K562 (cell line): ENCODE measurements around the gene NTM. TPM values are rescaled to one million over a fixed set of nuclear protein-coding genes. Genes with fewer than 3 reads are reported as not detected.

ENCODE experiments used
- ATAC-seq: fragments of 200-7000 bp; cut with Tn5 transposase; 3 replicates; pipeline ENCODE4 v1.9.1; 2020; ENCODE audit warnings: moderate library complexity
- BruUV-seq: library from RNA; stranded (reverse); fragments of 400-500 nt; replicated peaks from 2 replicates; lab custom pipeline; 2021; lab: Mats Ljungman, UMichigan
- CTCF ChIA-PET: fragments of 300-600 bp; formaldehyde crosslinking; extraction: SDS; loops from one replicate; lab custom pipeline; 2021; ENCODE audit warnings: low intra/inter-chr PET ratio; lab: Yijun Ruan, JAX
- POLR2A ChIA-PET: fragments of 300-600, 350-650 bp; sonication (Branson Sonifier 250); formaldehyde crosslinking; extraction: SDS; loops from one replicate; lab custom pipeline; 2021; ENCODE audit warnings: antibody characterized with exemption, inconsistent platforms; lab: Yijun Ruan, JAX
- DNase-seq, 4 experiments: peaks; one replicate each; pipeline versions ENCODE4 v3.0.0 to v3.0.0-alpha.2; 2011 to 2018; ENCODE audit warnings: low spot score in 3 of 4, mixed read lengths in 3 of 4; ENCODE audit errors: extremely low read depth in 1 of 4
- FAIRE-seq: peaks from 2 replicates; lab custom pipeline; 2011; peaks lifted over from hg19 to GRCh38; lab: Jason Lieb, UNC
- H2AFZ ChIP-seq: 2 replicates; pipeline ENCODE4 v1.6.0; 2011; ENCODE audit warnings: low read depth, low read length, control low read depth, inconsistent platforms
- H3K27ac ChIP-seq: fragments of 200-600 bp; 3 replicates; pipeline ENCODE4 v1.8.0; 2011; ENCODE audit warnings: low read depth, mild to moderate bottlenecking, control low read depth, inconsistent platforms, low read length, moderate library complexity, mixed read lengths; ENCODE audit errors: extremely low read depth
- H3K27me3 ChIP-seq, 2 experiments: fragments of 300-600 bp in 1 of 2; 2 replicates in 1 of 2; 3 replicates in 1 of 2; pipeline versions ENCODE4 v1.6.0 to v1.8.0; 2011; ENCODE audit warnings: inconsistent platforms in 2 of 2, low read length in 2 of 2, mild to moderate bottlenecking in 1 of 2, mixed read lengths in 1 of 2, moderate library complexity in 1 of 2; ENCODE audit not compliant: control insufficient read depth in 2 of 2, insufficient read depth in 2 of 2
- H3K36me3 ChIP-seq: fragments of 300-600 bp; 3 replicates; pipeline ENCODE4 v1.8.0; 2011; ENCODE audit warnings: mild to moderate bottlenecking, low read length, inconsistent platforms; ENCODE audit not compliant: control insufficient read depth, insufficient read depth
- H3K4me1 ChIP-seq, 2 experiments: fragments of 200-600 bp in 1 of 2; replicated peaks in 1 of 2; 2 replicates in 1 of 2; 3 replicates in 1 of 2; pipeline versions ENCODE4 v1.5.1 to v1.8.0; 2011; ENCODE audit warnings: inconsistent platforms in 2 of 2, low read length in 2 of 2, mild to moderate bottlenecking in 1 of 2, mixed read lengths in 1 of 2, moderate library complexity in 1 of 2; ENCODE audit not compliant: control insufficient read depth in 2 of 2, insufficient read depth in 2 of 2
- H3K4me2 ChIP-seq: 2 replicates; pipeline ENCODE4 v1.6.1; 2011; ENCODE audit warnings: low read length, control low read depth, inconsistent platforms, mixed read lengths; ENCODE audit not compliant: insufficient read depth
- H3K4me3 ChIP-seq: fragments of 200-600 bp; sonication (generic), shearing (Covaris generic); 2 replicates; pipeline ENCODE4 v1.5.1; 2016; ENCODE audit warnings: control low read depth, inconsistent platforms
- H3K79me2 ChIP-seq: fragments of 200-600 bp; 3 replicates; pipeline ENCODE4 v1.8.0; 2011; ENCODE audit warnings: low read length, inconsistent platforms; ENCODE audit not compliant: control insufficient read depth, insufficient read depth
- H3K9ac ChIP-seq, 2 experiments: 2 replicates each; pipeline versions ENCODE4 v1.6.0 to v1.6.1; 2011; ENCODE audit warnings: low read depth in 2 of 2, low read length in 2 of 2, control low read depth in 1 of 2, inconsistent platforms in 1 of 2, mild to moderate bottlenecking in 1 of 2, mixed read lengths in 1 of 2; ENCODE audit not compliant: insufficient read depth in 1 of 2
- H3K9me1 ChIP-seq: one replicate; pipeline ENCODE4 v1.6.0; 2011; ENCODE audit warnings: inconsistent platforms, mild to moderate bottlenecking, low read length, moderate library complexity; ENCODE audit not compliant: control insufficient read depth, insufficient read depth
- H3K9me3 ChIP-seq: replicated peaks from 2 replicates; pipeline ENCODE4 v1.5.1; 2011; ENCODE audit warnings: low read depth, low read length, inconsistent platforms; ENCODE audit not compliant: control insufficient read depth, insufficient read depth
- H4K20me1 ChIP-seq: replicated peaks from 2 replicates; pipeline ENCODE4 v1.6.1; 2011; ENCODE audit warnings: low read length, inconsistent platforms, mixed read lengths; ENCODE audit not compliant: control insufficient read depth, insufficient read depth
- CCAR2 ChIP-seq: fragments of 200-400 bp; formaldehyde crosslinking; IDR thresholded peaks from 2 replicates; pipeline ENCODE4 v1.6.1; 2017; ENCODE audit warnings: mild to moderate bottlenecking, low read depth, low read length
- CREM ChIP-seq: IDR thresholded peaks from 2 replicates; pipeline ENCODE4 v1.6.1; 2014; ENCODE audit warnings: antibody characterized with exemption, low read depth
- DIDO1 ChIP-seq: fragments of 450-650 bp; IDR thresholded peaks from 2 replicates; pipeline ENCODE4 v1.6.1; 2016; ENCODE audit warnings: low read depth, missing biosample characterization, missing genetic modification characterization
- FOXJ2 ChIP-seq: fragments of 200-800 bp; sonication (Bioruptor generic); IDR thresholded peaks from 2 replicates; pipeline ENCODE4 v1.6.1; 2016; ENCODE audit warnings: missing genetic modification characterization, missing compliant biosample characterization
- ILF3 ChIP-seq: fragments of 450-650 bp; IDR thresholded peaks from 2 replicates; pipeline ENCODE4 v1.6.1; 2018; ENCODE audit warnings: antibody characterized with exemption, mild to moderate bottlenecking, moderate library complexity, borderline replicate concordance
- NCOA1 ChIP-seq: fragments of 450-650 bp; IDR thresholded peaks from 2 replicates; pipeline ENCODE4 v1.6.1; 2016; ENCODE audit warnings: low read depth
- NR2C1 ChIP-seq, 2 experiments: fragments of 450-650 bp; IDR thresholded peaks; 2 replicates each; pipeline ENCODE4 v1.6.1; 2017; ENCODE audit warnings: mild to moderate bottlenecking in 2 of 2, antibody characterized with exemption in 1 of 2, inconsistent platforms in 1 of 2, missing compliant biosample characterization in 1 of 2, missing genetic modification characterization in 1 of 2
- PCBP2 ChIP-seq: fragments of 200-400 bp; formaldehyde crosslinking; IDR thresholded peaks from 2 replicates; pipeline ENCODE4 v1.6.1; 2018; ENCODE audit warnings: low read length, low read depth, mild to moderate bottlenecking, moderate library complexity; ENCODE audit not compliant: poor library complexity, severe bottlenecking
- POLR2G ChIP-seq: fragments of 200-400 bp; formaldehyde crosslinking; IDR thresholded peaks from 2 replicates; pipeline ENCODE4 v1.6.1; 2017; ENCODE audit warnings: low read depth, mild to moderate bottlenecking, antibody characterized with exemption, low read length, moderate library complexity
- RBM14 ChIP-seq: fragments of 200-400 bp; formaldehyde crosslinking; IDR thresholded peaks from 2 replicates; pipeline ENCODE4 v1.6.1; 2018; ENCODE audit warnings: low read depth, mild to moderate bottlenecking, low read length, moderate library complexity, borderline replicate concordance; ENCODE audit not compliant: insufficient read depth
- SAFB2 ChIP-seq: fragments of 200-400 bp; formaldehyde crosslinking; IDR thresholded peaks from 2 replicates; pipeline ENCODE4 v1.6.1; 2018; ENCODE audit warnings: borderline replicate concordance, low read length, low read depth, moderate library complexity; ENCODE audit not compliant: severe bottlenecking
- SPI1 ChIP-seq: IDR thresholded peaks from 2 replicates; pipeline ENCODE4 v1.6.1; 2011; ENCODE audit warnings: low read depth, low read length, control low read depth, borderline replicate concordance
- STAT5A ChIP-seq: IDR thresholded peaks from 2 replicates; pipeline ENCODE4 v1.6.1; 2012; ENCODE audit warnings: low read length, inconsistent platforms, borderline replicate concordance
- ZKSCAN8 ChIP-seq: fragments of 200-800 bp; sonication (Bioruptor generic); IDR thresholded peaks from 2 replicates; pipeline ENCODE4 v1.6.1; 2016; ENCODE audit warnings: missing genetic modification characterization, missing compliant biosample characterization
- ZNF277 ChIP-seq: fragments of 250-450 bp; sonication (Bioruptor Pico); IDR thresholded peaks from 2 replicates; pipeline ENCODE4 v1.8.0; 2022; ENCODE audit warnings: inconsistent platforms, mild to moderate bottlenecking, moderate library complexity, borderline replicate concordance
- ZNF282 ChIP-seq: sonication (generic); formaldehyde crosslinking; IDR thresholded peaks from 2 replicates; pipeline ENCODE4 v1.8.1; 2023; ENCODE audit warnings: missing genetic modification reagents
- ZNF316 ChIP-seq: fragments of 450-650 bp; IDR thresholded peaks from 2 replicates; pipeline ENCODE4 v1.6.1; 2016
- ZNF436 ChIP-seq: fragments of 250-450, 450-650 bp; sonication (Bioruptor Pico); formaldehyde crosslinking; IDR thresholded peaks from 2 replicates; pipeline ENCODE4 v1.7.0; 2020; ENCODE audit warnings: mild to moderate bottlenecking
- ZNF57 ChIP-seq: fragments of 450-650 bp; formaldehyde crosslinking; IDR thresholded peaks from 2 replicates; pipeline ENCODE4 v1.4.0; 2020; ENCODE audit warnings: mild to moderate bottlenecking, moderate library complexity
- WGBS: fragments of 100-300 bp; shearing (Covaris generic); methylation state at CpG from one replicate; pipeline ENCODE4 v1.1.6; 2016; ENCODE audit warnings: low coverage, mixed read lengths; ENCODE audit not compliant: insufficient coverage; ENCODE audit errors: missing lambda C conversion rate; 5-methylcytosine and 5-hydroxymethylcytosine counted together
- in situ Hi-C: fragments of 300-500 bp; cut with MboI; formaldehyde crosslinking; loops from 4 replicates; pipeline ENCODE4 v1.15.0; 2018; ENCODE audit warnings: inconsistent platforms, mixed read lengths
- intact Hi-C: fragments of 100-400 bp; cut with micrococcal nuclease; formaldehyde crosslinking; loops from 2 replicates; pipeline ENCODE4 v1.14.2; 2022
- polyA plus RNA-seq, 8 experiments: library from polyadenylated mRNA; depleted of rRNA in 4 of 8; stranded (reverse) in 5 of 8; unstranded in 3 of 8; fragments of >200 nt; fragmentation: Nextera tagmentation in 2 of 8; fragmentation: Illumina TruSeq in 1 of 8; extraction: Ambion mirVana in 2 of 8; extraction: Trizol in 1 of 8; gene quantifications; 2 replicates each; pipeline versions ENCODE4 v1.2.1 to v1.2.3, GENCODE V29; 2011 to 2014; ENCODE audit warnings: inconsistent platforms in 1 of 8, missing spikeins in 1 of 8
- total RNA-seq, 7 experiments: library from RNA; depleted of rRNA in 6 of 7; stranded (reverse); fragments of >200 nt in 6 of 7; fragmentation: Illumina TruSeq in 2 of 7; extraction: Trizol in 2 of 7; gene quantifications; 2 replicates each; pipeline versions ENCODE4 v1.2.1 to v1.2.3, GENCODE V29; 2011 to 2021; ENCODE audit warnings: low replicate concordance in 1 of 7

NTM gene
- total and polyA plus RNA-seq, 9 of the 15 experiments (the other 6 are each of a cell fraction or from before 2014, with no cell fraction given) = not detected

- in situ Hi-C loops = no loop called here
- WGBS = 0% methylated on average over 1 of the region's 1 CpG
- BruUV-seq = no TSS peak
These were observed 18.6 kb upstream of the NTM start for GRCh38 chr11:131351848-131352247.

GRCh38 chr11:131353766-131354165 is 16.6 kb upstream of the NTM start:
- no TSS peak for BruUV-seq
- 0% methylated on average over 2 of the region's 2 CpGs for WGBS
- ChIA-PET POLR2A (no interaction called here), CTCF (no interaction called here)
- no peak for TF ChIP-seq NCOA1
- no peak for TF ChIP-seq RBM14
- no peak for TF ChIP-seq ILF3
- TF ChIP-seq ZNF277 (CRISPR knock-in tag) = no peak
- in situ Hi-C loops = no loop called here
- no peak for FAIRE-seq
- no peak overlapping the region for H2AFZ ChIP-seq
- H3K79me2 ChIP-seq = no peaks in the 10 kb centered on the region
- H3K4me2 ChIP-seq = no peak overlapping the region
- DNase-seq = no peak
- H3K9ac ChIP-seq = no peak overlapping the region
- no peaks in the 10 kb centered on the region for H3K9me1 ChIP-seq
- no peaks in the 10 kb centered on the region for H3K36me3 ChIP-seq
- H4K20me1 ChIP-seq = no peaks in the 10 kb centered on the region
- H3K27ac ChIP-seq = no peak overlapping the region
- no peaks in the 10 kb centered on the region for H3K27me3 ChIP-seq
- no peaks in the 10 kb centered on the region for H3K9me3 ChIP-seq
- intact Hi-C loops = no loop called here
- no peak for ATAC-seq
- H3K4me1 ChIP-seq = no peaks in the 10 kb centered on the region
- no peak overlapping the region for H3K4me3 ChIP-seq

More at GRCh38 chr11:131351848-131352247, 18.6 kb upstream of the NTM start:
- Histone ChIP-seq H4K20me1 (no peaks in the 10 kb centered on the region), H3K9ac (no peak overlapping the region), H3K27ac (no peak overlapping the region), H3K9me1 (no peaks in the 10 kb centered on the region), H3K9me3 (no peaks in the 10 kb centered on the region), H3K4me2 (no peak overlapping the region), H2AFZ (no peak overlapping the region), H3K79me2 (no peaks in the 10 kb centered on the region), H3K4me3 (no peak overlapping the region), H3K4me1 (no peaks in the 10 kb centered on the region), H3K27me3 (no peaks in the 10 kb centered on the region), H3K36me3 (no peaks in the 10 kb centered on the region)
- no peak for ATAC-seq
- POLR2A ChIA-PET = no interaction called here
- intact Hi-C loops = no loop called here
- FAIRE-seq = no peak
- TF ChIP-seq CCAR2 = no peak
- no peak for TF ChIP-seq ZNF57 (CRISPR knock-in tag)
- TF ChIP-seq CREM = no peak
- TF ChIP-seq SAFB2 = no peak
- TF ChIP-seq ZNF282 (CRISPR knock-in tag) = no peak
- no peak for TF ChIP-seq ZNF316
- TF ChIP-seq SPI1 = no peak
- TF ChIP-seq STAT5A = no peak
- no peak for TF ChIP-seq ZKSCAN8 (CRISPR knock-in tag)
- no peak for TF ChIP-seq NR2C1 (IDR thresholded peaks at IDR 0.05)
- no peak for TF ChIP-seq NR2C1 (tag; IDR thresholded peaks at IDR 0.05)
- no peak for TF ChIP-seq FOXJ2 (tag)
- TF ChIP-seq DIDO1 (tag) = no peak
- no peak for TF ChIP-seq POLR2G
- TF ChIP-seq ZNF436 (CRISPR knock-in tag) = no peak
- TF ChIP-seq PCBP2 = no peak
- CTCF ChIA-PET = no interaction called here
- no peak for DNase-seq
